ENCODE data around the gene NOS1AP. TPM values are rescaled to one million over a fixed set of nuclear protein-coding genes. Genes with fewer than 3 reads are reported as not detected.

Gene NOS1AP
- total RNA-seq, 1 donor from 2014 or later = under 0.01 TPM

DNA sequence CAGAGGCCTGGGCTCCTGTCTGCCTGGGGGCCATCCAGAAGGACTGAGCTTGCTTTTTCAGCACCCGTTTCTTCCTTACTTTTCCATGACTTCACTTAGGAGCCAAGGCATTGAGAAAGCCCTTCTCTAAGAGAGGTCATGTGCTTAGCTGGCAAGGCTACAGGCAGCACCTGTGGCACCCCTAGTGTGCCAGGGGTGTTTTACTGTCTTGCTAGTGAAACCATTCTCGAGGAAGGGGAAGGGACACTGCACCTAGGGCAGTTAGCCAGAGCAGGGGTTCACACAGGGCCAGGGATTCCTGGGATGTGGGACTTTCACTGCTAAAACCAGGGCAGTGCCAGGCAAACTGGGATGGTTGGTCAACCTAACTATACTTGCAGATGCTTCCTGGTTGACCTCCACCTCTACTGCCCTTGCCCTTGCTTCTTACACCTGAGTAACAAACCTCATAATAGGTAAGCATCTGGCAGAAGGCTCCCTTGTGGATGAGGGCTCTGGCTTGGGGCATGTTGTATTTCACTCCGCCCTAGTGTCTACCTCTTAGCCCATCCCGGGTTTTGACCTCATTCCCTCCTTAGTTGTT, 69.2 kb downstream of the NOS1AP start:
- no peaks in the 10 kb centered on the region for H3K9me3 ChIP-seq (ENCODE audit: control insufficient read depth in 3 of 3, low read length in 3 of 3)
- no peak overlapping the region for H3K27ac ChIP-seq (ENCODE audit: low read depth, low read length)
- no peaks in the 10 kb centered on the region for H3K27me3 ChIP-seq (ENCODE audit: control insufficient read depth in 3 of 3, insufficient read depth in 3 of 3, low read length in 3 of 3)
- H3K4me3 ChIP-seq (ENCODE audit: low read length in 3 of 3) = no peak overlapping the region
- no peak overlapping the region for H3K9ac ChIP-seq (ENCODE audit: low read depth in 1 of 3, low read length in 3 of 3)
- H3K36me3 ChIP-seq (ENCODE audit: control insufficient read depth in 3 of 3, insufficient read depth in 3 of 3, low read length in 3 of 3) = no peaks in the 10 kb centered on the region
- no peaks in the 10 kb centered on the region for H3K4me1 ChIP-seq (ENCODE audit: control insufficient read depth in 3 of 3, insufficient read depth in 3 of 3, low read length in 3 of 3)

DNA sequence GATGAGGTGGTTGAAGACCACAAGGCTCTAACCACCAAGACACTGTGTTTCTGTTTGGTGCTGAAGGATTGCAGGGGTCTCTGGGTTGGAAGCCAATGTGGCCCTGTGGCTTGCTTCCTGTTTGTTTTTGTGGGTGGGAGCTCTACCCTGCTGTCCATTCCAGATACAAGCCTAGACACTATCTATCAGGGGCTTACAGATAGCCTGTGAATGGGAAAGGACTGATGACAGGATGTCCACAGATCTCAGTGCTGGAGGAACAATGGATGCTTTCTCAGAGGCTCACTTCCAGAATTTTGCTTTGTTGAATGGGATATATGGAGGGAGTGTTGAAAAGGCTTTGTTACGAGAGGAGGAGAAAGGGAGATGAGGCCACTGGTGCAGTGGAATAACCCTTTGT, 69.7 kb downstream of the NOS1AP start:
- Histone ChIP-seq H3K4me3 (ENCODE audit: low read length in 3 of 3) (no peak overlapping the region), H3K36me3 (ENCODE audit: control insufficient read depth in 3 of 3, insufficient read depth in 3 of 3, low read length in 3 of 3) (no peaks in the 10 kb centered on the region), H3K4me1 (ENCODE audit: control insufficient read depth in 3 of 3, insufficient read depth in 3 of 3, low read length in 3 of 3) (no peaks in the 10 kb centered on the region), H3K27me3 (ENCODE audit: control insufficient read depth in 3 of 3, insufficient read depth in 3 of 3, low read length in 3 of 3) (no peaks in the 10 kb centered on the region), H3K9ac (ENCODE audit: low read depth in 1 of 3, low read length in 3 of 3) (no peak overlapping the region), H3K27ac (ENCODE audit: low read depth, low read length) (no peak overlapping the region), H3K9me3 (ENCODE audit: control insufficient read depth in 3 of 3, low read length in 3 of 3) (no peaks in the 10 kb centered on the region)

DNA sequence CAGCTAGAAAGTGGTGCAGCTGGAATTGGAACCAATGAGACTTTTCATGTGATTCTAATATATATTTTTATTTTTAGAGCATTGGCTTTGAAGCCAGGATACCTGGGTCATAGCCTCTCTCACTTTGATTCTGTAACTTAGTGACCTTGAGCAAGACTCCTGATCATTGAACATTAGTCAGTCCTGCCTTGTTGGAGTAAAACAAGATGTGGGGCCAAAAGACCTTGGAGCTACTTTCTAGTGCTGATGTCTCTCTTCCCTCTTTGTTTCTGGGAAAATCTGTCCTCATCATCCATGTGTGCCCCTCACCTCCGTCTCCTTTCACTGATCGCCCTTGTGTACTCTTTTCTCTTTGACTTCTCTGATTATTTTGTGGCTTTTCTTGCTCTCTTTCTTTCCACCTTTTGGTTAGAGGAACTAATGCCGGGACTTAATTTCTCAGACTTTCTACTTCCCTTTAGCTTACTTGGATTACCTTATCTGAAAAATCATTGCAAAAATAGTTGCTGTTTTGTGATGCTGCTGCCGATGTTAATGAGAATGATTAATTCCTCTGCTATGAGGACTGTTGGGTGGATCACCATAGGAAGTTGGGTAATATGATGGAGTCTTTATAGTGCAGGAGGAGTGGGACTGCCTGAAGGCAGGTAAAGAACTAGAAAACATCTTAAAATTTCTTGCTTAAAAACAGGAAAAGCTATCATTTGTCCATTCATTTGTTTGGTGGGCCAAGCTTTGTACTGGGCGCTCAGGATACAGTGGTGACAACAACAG, 72.0 kb downstream of the NOS1AP start:
- Histone ChIP-seq H3K9ac (ENCODE audit: low read depth in 1 of 3, low read length in 3 of 3) (no peak overlapping the region), H3K9me3 (ENCODE audit: control insufficient read depth in 3 of 3, low read length in 3 of 3) (no peaks in the 10 kb centered on the region), H3K27ac (ENCODE audit: low read depth, low read length) (no peak overlapping the region), H3K36me3 (ENCODE audit: control insufficient read depth in 3 of 3, insufficient read depth in 3 of 3, low read length in 3 of 3) (no peaks in the 10 kb centered on the region), H3K4me1 (ENCODE audit: control insufficient read depth in 3 of 3, insufficient read depth in 3 of 3, low read length in 3 of 3) (no peaks in the 10 kb centered on the region), H3K4me3 (ENCODE audit: low read length in 3 of 3) (no peak overlapping the region), H3K27me3 (ENCODE audit: control insufficient read depth in 3 of 3, insufficient read depth in 3 of 3, low read length in 3 of 3) (peaks cover 0 to 5% (median 0%) of the 10 kb centered on the region in 3 donors)

DNA sequence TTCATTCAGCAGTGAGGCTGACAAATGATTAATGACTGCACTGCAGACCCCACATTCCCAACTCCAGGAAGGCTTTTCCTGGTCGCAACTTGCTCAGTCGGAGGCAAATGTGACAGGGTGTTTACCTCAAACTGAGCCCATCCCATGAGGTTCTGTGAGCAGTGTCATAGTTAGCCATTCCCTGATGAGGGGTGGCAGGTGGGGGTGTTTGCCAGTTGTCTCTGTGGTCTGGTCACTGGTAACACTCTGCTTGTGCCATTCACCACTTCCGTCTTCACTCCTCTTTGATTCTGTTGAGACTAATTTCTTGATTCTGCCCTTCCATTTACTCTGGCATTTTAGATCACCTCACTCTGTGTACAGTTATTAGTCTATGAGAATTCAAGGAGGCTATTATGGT, 73.5 kb downstream of the NOS1AP start:
- no peak overlapping the region for H3K27ac ChIP-seq (ENCODE audit: low read depth, low read length)
- H3K9me3 ChIP-seq (ENCODE audit: control insufficient read depth in 3 of 3, low read length in 3 of 3) = no peaks in the 10 kb centered on the region
- no peak overlapping the region for H3K9ac ChIP-seq (ENCODE audit: low read depth in 1 of 3, low read length in 3 of 3)
- no peak overlapping the region for H3K4me3 ChIP-seq (ENCODE audit: low read length in 3 of 3)
- H3K27me3 ChIP-seq (ENCODE audit: control insufficient read depth in 3 of 3, insufficient read depth in 3 of 3, low read length in 3 of 3) = peaks cover 0 to 6% (median 0%) of the 10 kb centered on the region in 3 donors
- H3K36me3 ChIP-seq (ENCODE audit: control insufficient read depth in 3 of 3, insufficient read depth in 3 of 3, low read length in 3 of 3) = no peaks in the 10 kb centered on the region
- H3K4me1 ChIP-seq (ENCODE audit: control insufficient read depth in 3 of 3, insufficient read depth in 3 of 3, low read length in 3 of 3) = no peaks in the 10 kb centered on the region

DNA sequence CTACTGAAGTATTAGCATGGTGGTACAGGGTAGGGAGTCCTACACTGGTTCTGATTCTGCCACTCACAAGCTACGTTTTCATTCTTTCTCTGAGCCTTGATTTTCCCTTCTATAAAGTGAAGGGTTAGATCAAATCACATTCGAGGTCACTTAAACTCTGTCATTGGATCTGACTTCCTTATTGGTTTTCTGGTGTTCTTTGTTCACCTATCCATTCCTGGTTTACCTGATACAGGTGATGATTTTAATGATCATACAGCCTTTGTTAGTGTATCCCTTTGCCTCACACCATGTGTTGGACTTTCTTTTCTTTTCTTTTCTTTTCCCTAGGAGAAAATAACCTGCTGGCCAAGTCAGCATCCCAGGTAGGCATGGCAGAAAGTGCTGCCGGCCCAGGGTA, 74.8 kb downstream of the NOS1AP start:
- no peak overlapping the region for H3K27ac ChIP-seq (ENCODE audit: low read depth, low read length)
- H3K27me3 ChIP-seq (ENCODE audit: control insufficient read depth in 3 of 3, insufficient read depth in 3 of 3, low read length in 3 of 3) = peaks cover 0 to 6% (median 0%) of the 10 kb centered on the region in 3 donors
- H3K4me3 ChIP-seq (ENCODE audit: low read length in 3 of 3) = no peak overlapping the region
- no peaks in the 10 kb centered on the region for H3K4me1 ChIP-seq (ENCODE audit: control insufficient read depth in 3 of 3, insufficient read depth in 3 of 3, low read length in 3 of 3)
- H3K9ac ChIP-seq (ENCODE audit: low read depth in 1 of 3, low read length in 3 of 3) = no peak overlapping the region
- H3K9me3 ChIP-seq (ENCODE audit: control insufficient read depth in 3 of 3, low read length in 3 of 3) = no peaks in the 10 kb centered on the region
- H3K36me3 ChIP-seq (ENCODE audit: control insufficient read depth in 3 of 3, insufficient read depth in 3 of 3, low read length in 3 of 3) = no peaks in the 10 kb centered on the region

DNA sequence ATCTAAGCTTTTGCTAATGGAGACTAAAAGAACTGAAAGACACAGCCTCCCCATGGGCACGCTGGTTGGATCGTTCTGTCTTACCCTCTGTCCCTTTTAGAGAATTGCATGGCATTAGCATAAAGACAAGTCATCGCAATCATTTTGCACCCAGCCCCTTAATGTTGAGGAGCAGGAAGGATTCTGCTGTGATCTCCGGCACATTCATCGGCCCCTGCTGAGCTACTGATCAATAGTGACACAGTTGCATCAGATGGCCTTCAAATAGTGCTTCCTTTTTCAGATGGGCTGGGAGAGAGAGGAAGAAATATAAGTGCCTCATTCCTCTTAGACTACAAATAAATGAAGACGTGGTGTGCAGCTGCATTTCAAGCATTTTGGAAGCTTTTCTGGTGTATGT, 75.4 kb downstream of the NOS1AP start:
- Histone ChIP-seq H3K9me3 (ENCODE audit: control insufficient read depth in 3 of 3, low read length in 3 of 3) (no peaks in the 10 kb centered on the region), H3K27ac (ENCODE audit: low read depth, low read length) (no peak overlapping the region), H3K36me3 (ENCODE audit: control insufficient read depth in 3 of 3, insufficient read depth in 3 of 3, low read length in 3 of 3) (no peaks in the 10 kb centered on the region), H3K9ac (ENCODE audit: low read depth in 1 of 3, low read length in 3 of 3) (no peak overlapping the region), H3K4me3 (ENCODE audit: low read length in 3 of 3) (no peak overlapping the region), H3K27me3 (ENCODE audit: control insufficient read depth in 3 of 3, insufficient read depth in 3 of 3, low read length in 3 of 3) (peaks cover 0 to 6% (median 0%) of the 10 kb centered on the region in 3 donors), H3K4me1 (ENCODE audit: control insufficient read depth in 3 of 3, insufficient read depth in 3 of 3, low read length in 3 of 3) (no peaks in the 10 kb centered on the region)

DNA sequence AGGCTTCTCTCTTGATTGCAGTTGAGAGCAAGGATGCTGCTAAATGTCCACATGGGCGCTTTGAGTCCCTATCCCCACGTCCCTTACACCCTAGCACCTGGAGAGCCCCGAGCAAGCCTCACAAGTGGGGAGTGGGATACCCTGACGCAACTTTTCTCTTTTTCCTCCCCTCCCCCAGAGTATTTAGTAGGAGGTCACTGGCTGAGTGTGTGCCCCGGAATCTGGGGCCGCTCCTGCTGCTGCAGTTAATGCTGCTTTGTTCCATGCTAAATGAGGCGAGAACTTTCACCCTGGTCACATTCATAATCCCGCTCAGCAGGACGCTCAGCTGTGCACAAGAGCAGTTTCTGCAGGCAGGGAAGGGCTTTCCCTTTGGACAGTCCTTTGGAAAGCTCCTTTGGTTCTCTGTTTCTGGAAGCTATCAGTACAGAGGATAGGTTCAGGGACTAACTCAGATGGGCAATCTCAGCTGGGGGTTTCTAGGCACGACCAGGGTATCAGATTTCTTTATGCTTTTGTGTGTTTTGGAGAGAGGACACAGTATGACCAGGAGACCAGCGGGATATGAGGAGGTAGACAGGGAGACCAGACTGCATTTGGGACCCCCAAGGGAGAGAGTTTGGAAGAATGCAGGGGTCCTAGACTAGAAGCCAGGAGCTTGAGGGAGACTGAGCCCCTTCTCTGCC, 75.9 kb downstream of the NOS1AP start:
- H3K36me3 ChIP-seq (ENCODE audit: control insufficient read depth in 3 of 3, insufficient read depth in 3 of 3, low read length in 3 of 3) = no peaks in the 10 kb centered on the region
- H3K27ac ChIP-seq (ENCODE audit: low read depth, low read length) = no peak overlapping the region
- no peaks in the 10 kb centered on the region for H3K9me3 ChIP-seq (ENCODE audit: control insufficient read depth in 3 of 3, low read length in 3 of 3)
- H3K4me3 ChIP-seq (ENCODE audit: low read length in 3 of 3) = no peak overlapping the region
- peaks cover 0 to 6% (median 0%) of the 10 kb centered on the region in 3 donors for H3K27me3 ChIP-seq (ENCODE audit: control insufficient read depth in 3 of 3, insufficient read depth in 3 of 3, low read length in 3 of 3)
- no peaks in the 10 kb centered on the region for H3K4me1 ChIP-seq (ENCODE audit: control insufficient read depth in 3 of 3, insufficient read depth in 3 of 3, low read length in 3 of 3)
- no peak overlapping the region for H3K9ac ChIP-seq (ENCODE audit: low read depth in 1 of 3, low read length in 3 of 3)

DNA sequence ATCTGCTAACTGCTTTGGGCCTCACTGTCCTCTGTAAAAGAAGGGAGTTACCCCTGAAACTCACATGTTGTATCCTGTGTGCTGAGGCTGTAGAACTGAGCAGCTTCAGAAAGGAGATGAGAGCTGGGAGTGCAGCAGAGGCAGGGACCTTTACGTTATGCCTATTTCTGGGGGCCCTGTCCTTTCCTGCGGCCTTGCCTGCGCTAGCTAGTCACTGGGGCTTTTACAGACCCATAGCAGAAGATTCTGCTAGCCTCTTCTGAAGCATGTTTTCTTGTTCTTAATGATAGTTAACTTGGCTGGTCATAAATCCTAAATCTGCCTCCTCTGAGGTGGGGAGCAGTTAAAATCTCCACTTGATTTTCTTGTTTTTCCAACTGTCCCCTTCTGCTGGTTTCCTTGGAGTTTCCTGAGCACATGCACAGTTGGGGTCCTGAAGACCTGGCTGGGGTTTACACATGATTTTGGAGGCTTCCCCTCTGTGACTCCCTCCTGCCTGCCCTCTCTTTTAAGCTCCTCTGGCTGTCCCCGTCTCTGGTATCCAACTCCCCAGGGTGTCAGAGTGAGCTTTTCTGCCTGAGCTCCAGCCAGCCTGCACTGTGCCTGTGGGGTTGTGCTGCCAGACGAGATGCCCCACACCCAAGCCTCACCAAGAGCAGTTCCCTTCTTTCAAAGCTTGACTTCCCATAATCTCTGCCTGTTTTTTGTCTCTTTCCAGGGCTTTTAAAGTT, 76.6 kb downstream of the NOS1AP start:
- H3K9ac ChIP-seq (ENCODE audit: low read depth in 1 of 3, low read length in 3 of 3) = no peak overlapping the region
- no peaks in the 10 kb centered on the region for H3K4me1 ChIP-seq (ENCODE audit: control insufficient read depth in 3 of 3, insufficient read depth in 3 of 3, low read length in 3 of 3)
- no peak overlapping the region for H3K27ac ChIP-seq (ENCODE audit: low read depth, low read length)
- H3K4me3 ChIP-seq (ENCODE audit: low read length in 3 of 3) = no peak overlapping the region
- no peaks in the 10 kb centered on the region for H3K36me3 ChIP-seq (ENCODE audit: control insufficient read depth in 3 of 3, insufficient read depth in 3 of 3, low read length in 3 of 3)
- peaks cover 0 to 6% (median 0%) of the 10 kb centered on the region in 3 donors for H3K27me3 ChIP-seq (ENCODE audit: control insufficient read depth in 3 of 3, insufficient read depth in 3 of 3, low read length in 3 of 3)
- no peaks in the 10 kb centered on the region for H3K9me3 ChIP-seq (ENCODE audit: control insufficient read depth in 3 of 3, low read length in 3 of 3)

DNA sequence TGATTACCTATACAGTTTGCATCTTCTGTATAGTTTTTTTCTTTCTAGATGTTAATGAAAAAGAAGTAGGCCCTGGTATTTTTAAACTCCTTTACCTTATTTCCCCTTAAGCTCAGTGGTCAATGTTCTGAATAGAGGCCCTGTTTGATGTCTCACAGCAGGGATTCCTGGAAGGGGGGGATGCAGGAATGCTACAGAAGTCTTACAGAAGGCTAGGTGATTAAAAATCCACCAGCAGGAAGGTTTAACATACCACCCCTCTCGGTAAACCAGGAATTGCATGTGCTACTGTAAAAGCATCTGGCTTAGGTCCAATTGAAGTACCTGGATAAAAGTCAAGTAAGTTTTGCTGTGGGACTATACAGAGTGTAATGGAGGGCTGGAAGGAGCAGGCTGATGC, 78.3 kb downstream of the NOS1AP start:
- no peaks in the 10 kb centered on the region for H3K4me1 ChIP-seq (ENCODE audit: control insufficient read depth in 3 of 3, insufficient read depth in 3 of 3, low read length in 3 of 3)
- H3K36me3 ChIP-seq (ENCODE audit: control insufficient read depth in 3 of 3, insufficient read depth in 3 of 3, low read length in 3 of 3) = no peaks in the 10 kb centered on the region
- peaks cover 0 to 6% (median 0%) of the 10 kb centered on the region in 3 donors for H3K27me3 ChIP-seq (ENCODE audit: control insufficient read depth in 3 of 3, insufficient read depth in 3 of 3, low read length in 3 of 3)
- H3K27ac ChIP-seq (ENCODE audit: low read depth, low read length) = no peak overlapping the region
- H3K4me3 ChIP-seq (ENCODE audit: low read length in 3 of 3) = no peak overlapping the region
- no peak overlapping the region for H3K9ac ChIP-seq (ENCODE audit: low read depth in 1 of 3, low read length in 3 of 3)
- no peaks in the 10 kb centered on the region for H3K9me3 ChIP-seq (ENCODE audit: control insufficient read depth in 3 of 3, low read length in 3 of 3)
